Measurements from ENCODE around the gene ALG8. TPM values are rescaled to one million over a fixed set of nuclear protein-coding genes. Genes with fewer than 3 reads are reported as not detected.
A peak's percentile ranks its signal among the peaks of the same experiment; 100 is the strongest.

ALG8 gene
- total RNA-seq (2021; ENCODE audit: unreplicated experiment) (97.0 TPM), Bru-seq, nascent RNA (percentile 87 among the genes with signal in this experiment), BruChase-seq, experiment 1, labeled RNA remaining after a 2-hour chase (percentile 93 among the genes with signal in this experiment), BruChase-seq, experiment 2, labeled RNA remaining after a 6-hour chase (percentile 88 among the genes with signal in this experiment)
- polyA plus RNA-seq (2012; ENCODE audit: insufficient read length) = 62.2 TPM
- long read RNA-seq, transcript ALG8-201 (13 exons, 1,675 nt) = major isoform, 99 of 126 reads
- long read RNA-seq, partial matches to known transcripts = 2 of 126 reads
- long read RNA-seq, other reads (novel, unspliced or antisense) = 21 of 126 reads

- peak; percentile 98 for ATAC-seq
- BruUV-seq (replicated peaks) = TSS peak; percentile 95
- in situ Hi-C loops (cut with HindIII; ENCODE audit: low pct_unique_long_range_greater_than_20kb, low sequenced_read_pairs) = no loop called here
These were observed at the start of gene ALG8 for GRCh38 chr11:78139422-78140391. ALG8 (minus strand) TSS chr11:78139626; CDS start chr11:78139588, 38 bp downstream.

More at GRCh38 chr11:78139422-78140391, at the start of gene ALG8:
- H3K9me3 ChIP-seq (ENCODE audit: control insufficient read depth, insufficient read depth, low read depth, low read length) = no peaks in the 10 kb centered on the region
- no peaks in the 10 kb centered on the region for H3K36me3 ChIP-seq (ENCODE audit: control insufficient read depth, insufficient read depth, low read length)
- intact Hi-C loops (cut with micrococcal nuclease; ENCODE audit: unreplicated experiment) = no loop called here
- peak; percentile 89 for DNase-seq (ENCODE audit: low read depth, low spot score)
- H3K27me3 ChIP-seq (ENCODE audit: control insufficient read depth, insufficient read depth, low read length) = no peaks in the 10 kb centered on the region
- ChIA-PET POLR2A (interaction anchor here (0.6 to 0.9 kb wide), 3 partner anchors 10 to 276 kb away, joined by 4 to 8 read pairs (median 4); no protein-coding TSS in a partner anchor), CTCF (interaction anchor here (0.5 kb wide), 1 partner anchor 11 kb away, joined by 5 read pairs; no protein-coding TSS in a partner anchor)
- peaks cover 2% of the 10 kb centered on the region; the same call in 1 of the 2 replicates for H3K4me1 ChIP-seq (ENCODE audit: control insufficient read depth, insufficient read depth, low read length)
- H3K4me3 ChIP-seq (ENCODE audit: low read depth in 2 of 2, low read length in 2 of 2) = peak within 1 kb of the TSS; percentile 55 to 99
- peak within 1 kb of the TSS; percentile 88 for H3K27ac ChIP-seq (ENCODE audit: low read length)
- TF ChIP-seq POLR2AphosphoS5 (IDR thresholded peaks at IDR 0.05; ENCODE audit: low read depth, low read length) = peak; percentile 99
- 0 out of 2 replicates have a peak, but pooled peaks have one; percentile 95 for TF ChIP-seq SIN3A (IDR thresholded peaks at IDR 0.05; ENCODE audit: borderline replicate concordance, insufficient read depth, low read depth, low read length)
- no peak for TF ChIP-seq CTCF (IDR thresholded peaks at IDR 0.05)
- peak; percentile 92 for TF ChIP-seq TCF7L2 (IDR thresholded peaks at IDR 0.05; ENCODE audit: low read depth, low read length)
- TF ChIP-seq REST (IDR thresholded peaks at IDR 0.05; ENCODE audit: insufficient read depth in 1 of 2, low read depth in 2 of 2, low read length in 1 of 2) = no peak

All from Panc1 (cell line).